Measurements from ENCODE around the gene CNTN1.
A peak's percentile ranks its signal among the peaks of the same experiment; 100 is the strongest.

CNTN1 gene

DNA sequence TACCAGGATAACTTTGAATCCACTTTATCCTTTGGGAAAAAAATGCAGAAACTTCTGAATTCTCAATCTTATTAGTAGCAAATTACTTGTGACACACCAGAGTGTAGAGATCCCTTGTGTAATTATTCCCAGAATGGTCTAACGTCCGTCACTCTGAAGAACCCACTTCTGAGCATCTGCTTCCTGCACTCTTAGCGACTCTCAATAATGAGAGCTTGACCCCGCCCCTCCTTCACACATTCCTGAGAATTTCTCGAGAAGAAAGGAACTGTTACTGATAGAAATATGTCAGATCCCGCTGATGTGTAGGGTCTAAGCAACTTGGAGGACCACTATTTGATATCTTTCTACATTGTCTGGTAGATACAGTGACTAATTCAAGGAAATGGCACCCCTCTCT is 277.6 kb downstream of the CNTN1 start:
- H3K4me1 ChIP-seq (ENCODE audit: insufficient read depth, low read length), result no peaks in the 10 kb centered on the region
- no peak overlapping the region for H2AFZ ChIP-seq (ENCODE audit: low read depth, low read length)
- H3K4me3 ChIP-seq (ENCODE audit: low read depth in 1 of 2, low read length in 2 of 2), result no peak overlapping the region
- no peaks in the 10 kb centered on the region for H3K36me3 ChIP-seq (ENCODE audit: insufficient read depth, low read length)
- no peaks in the 10 kb centered on the region for H3K79me2 ChIP-seq (ENCODE audit: insufficient read depth, low read length)
- no peaks in the 10 kb centered on the region for H3K9me3 ChIP-seq (ENCODE audit: insufficient read depth, low read length, severe bottlenecking)
- no peak overlapping the region for H3K9ac ChIP-seq (ENCODE audit: low read depth, low read length)
- DNase-seq (no peak), ATAC-seq (ENCODE audit: insufficient read depth, low read depth) (no peak)
- H3K27me3 ChIP-seq (ENCODE audit: insufficient read depth, low read length, poor library complexity), result no peaks in the 10 kb centered on the region
- no peak overlapping the region for H3K4me2 ChIP-seq (ENCODE audit: insufficient read depth, low read length)
- no peak overlapping the region for H3K27ac ChIP-seq (ENCODE audit: low read length)
- TF ChIP-seq, protein P1, sequence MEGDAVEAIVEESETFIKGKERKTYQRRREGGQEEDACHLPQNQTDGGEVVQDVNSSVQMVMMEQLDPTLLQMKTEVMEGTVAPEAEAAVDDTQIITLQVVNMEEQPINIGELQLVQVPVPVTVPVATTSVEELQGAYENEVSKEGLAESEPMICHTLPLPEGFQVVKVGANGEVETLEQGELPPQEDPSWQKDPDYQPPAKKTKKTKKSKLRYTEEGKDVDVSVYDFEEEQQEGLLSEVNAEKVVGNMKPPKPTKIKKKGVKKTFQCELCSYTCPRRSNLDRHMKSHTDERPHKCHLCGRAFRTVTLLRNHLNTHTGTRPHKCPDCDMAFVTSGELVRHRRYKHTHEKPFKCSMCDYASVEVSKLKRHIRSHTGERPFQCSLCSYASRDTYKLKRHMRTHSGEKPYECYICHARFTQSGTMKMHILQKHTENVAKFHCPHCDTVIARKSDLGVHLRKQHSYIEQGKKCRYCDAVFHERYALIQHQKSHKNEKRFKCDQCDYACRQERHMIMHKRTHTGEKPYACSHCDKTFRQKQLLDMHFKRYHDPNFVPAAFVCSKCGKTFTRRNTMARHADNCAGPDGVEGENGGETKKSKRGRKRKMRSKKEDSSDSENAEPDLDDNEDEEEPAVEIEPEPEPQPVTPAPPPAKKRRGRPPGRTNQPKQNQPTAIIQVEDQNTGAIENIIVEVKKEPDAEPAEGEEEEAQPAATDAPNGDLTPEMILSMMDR (IDR thresholded peaks at IDR 0.05; ENCODE audit: borderline replicate concordance, extremely low read depth, low read length, poor library complexity, severe bottlenecking), result no peak
- no peak for TF ChIP-seq EZH2 (IDR thresholded peaks at IDR 0.05; ENCODE audit: borderline replicate concordance, low read depth, low read length, severe bottlenecking)
- H4K20me1 ChIP-seq (ENCODE audit: insufficient read depth, low read length), result no peaks in the 10 kb centered on the region

DNA sequence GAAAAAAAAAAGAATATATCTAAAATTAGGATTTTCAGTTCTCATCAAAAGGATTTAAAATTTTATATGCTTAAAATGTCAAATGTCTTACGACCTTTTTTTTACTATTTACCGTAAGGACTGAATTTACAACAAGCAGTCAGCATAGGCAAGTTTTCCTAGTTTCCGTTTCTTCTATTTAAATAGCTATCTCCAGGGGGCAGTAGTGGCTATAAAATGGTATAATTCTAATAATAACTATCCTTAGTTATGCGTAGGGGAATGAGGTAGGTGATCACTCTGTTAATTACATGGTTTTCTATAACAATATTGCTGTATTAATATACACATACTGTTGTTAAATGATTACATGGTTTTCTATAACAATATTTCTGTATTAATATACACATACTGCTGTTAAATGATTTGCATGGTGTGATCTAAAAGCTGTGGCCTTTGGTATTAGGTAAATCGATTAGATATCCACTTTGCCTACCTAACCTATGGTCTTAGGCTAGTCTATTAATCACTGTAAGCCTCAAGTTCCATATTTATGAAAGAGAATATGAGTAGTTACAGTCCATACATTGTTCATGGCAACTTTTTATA is 278.2 kb downstream of the CNTN1 start:
- Histone ChIP-seq H3K9ac (ENCODE audit: low read depth, low read length) (no peak overlapping the region), H3K9me3 (ENCODE audit: insufficient read depth, low read length, severe bottlenecking) (no peaks in the 10 kb centered on the region), H3K27me3 (ENCODE audit: insufficient read depth, low read length, poor library complexity) (no peaks in the 10 kb centered on the region), H3K79me2 (ENCODE audit: insufficient read depth, low read length) (no peaks in the 10 kb centered on the region), H3K36me3 (ENCODE audit: insufficient read depth, low read length) (no peaks in the 10 kb centered on the region), H3K27ac (ENCODE audit: low read length) (no peak overlapping the region), H3K4me2 (ENCODE audit: insufficient read depth, low read length) (no peak overlapping the region), H4K20me1 (ENCODE audit: insufficient read depth, low read length) (no peaks in the 10 kb centered on the region), H3K4me3 (ENCODE audit: low read depth in 1 of 2, low read length in 2 of 2) (no peak overlapping the region), H3K4me1 (ENCODE audit: insufficient read depth, low read length) (no peaks in the 10 kb centered on the region), H2AFZ (ENCODE audit: low read depth, low read length) (no peak overlapping the region)
- no peak for DNase-seq
- TF ChIP-seq EZH2 (IDR thresholded peaks at IDR 0.05; ENCODE audit: borderline replicate concordance, low read depth, low read length, severe bottlenecking), result no peak
- TF ChIP-seq, protein P1 (IDR thresholded peaks at IDR 0.05; ENCODE audit: borderline replicate concordance, extremely low read depth, low read length, poor library complexity, severe bottlenecking), result peak; percentile 22
- ATAC-seq (ENCODE audit: insufficient read depth, low read depth), result no peak

DNA sequence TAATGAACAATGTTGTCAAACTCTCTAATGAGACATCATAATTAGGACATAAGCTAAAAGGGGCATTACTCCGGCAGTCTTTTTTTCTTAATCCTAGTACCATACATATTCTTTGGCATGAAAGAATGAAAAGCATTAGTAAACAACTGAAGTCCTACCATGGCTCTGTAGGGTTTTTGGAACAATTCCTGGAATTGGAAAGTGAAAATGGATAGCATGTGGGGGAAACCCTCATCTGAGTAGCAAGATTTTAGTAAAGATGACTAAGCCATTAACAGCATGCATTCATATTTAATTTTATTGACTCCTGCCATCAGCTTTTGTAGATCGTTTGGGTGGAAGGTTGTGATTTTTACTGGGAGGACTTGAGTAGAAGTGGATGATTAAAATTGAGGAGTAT is 279.7 kb downstream of the CNTN1 start:
- no peak for ATAC-seq (ENCODE audit: insufficient read depth, low read depth)
- Histone ChIP-seq H2AFZ (ENCODE audit: low read depth, low read length) (no peak overlapping the region), H3K27me3 (ENCODE audit: insufficient read depth, low read length, poor library complexity) (no peaks in the 10 kb centered on the region), H3K9ac (ENCODE audit: low read depth, low read length) (no peak overlapping the region), H4K20me1 (ENCODE audit: insufficient read depth, low read length) (no peaks in the 10 kb centered on the region), H3K36me3 (ENCODE audit: insufficient read depth, low read length) (no peaks in the 10 kb centered on the region), H3K4me3 (ENCODE audit: low read depth in 1 of 2, low read length in 2 of 2) (no peak overlapping the region), H3K27ac (ENCODE audit: low read length) (no peak overlapping the region), H3K9me3 (ENCODE audit: insufficient read depth, low read length, severe bottlenecking) (no peaks in the 10 kb centered on the region), H3K4me2 (ENCODE audit: insufficient read depth, low read length) (no peak overlapping the region), H3K79me2 (ENCODE audit: insufficient read depth, low read length) (no peaks in the 10 kb centered on the region), H3K4me1 (ENCODE audit: insufficient read depth, low read length) (no peaks in the 10 kb centered on the region)
- no peak for TF ChIP-seq EZH2 (IDR thresholded peaks at IDR 0.05; ENCODE audit: borderline replicate concordance, low read depth, low read length, severe bottlenecking)
- TF ChIP-seq, protein P1 (IDR thresholded peaks at IDR 0.05; ENCODE audit: borderline replicate concordance, extremely low read depth, low read length, poor library complexity, severe bottlenecking), result no peak
- DNase-seq, result no peak

All from DND-41 (cell line).